ENCODE results near the gene XCL1.

DNA sequence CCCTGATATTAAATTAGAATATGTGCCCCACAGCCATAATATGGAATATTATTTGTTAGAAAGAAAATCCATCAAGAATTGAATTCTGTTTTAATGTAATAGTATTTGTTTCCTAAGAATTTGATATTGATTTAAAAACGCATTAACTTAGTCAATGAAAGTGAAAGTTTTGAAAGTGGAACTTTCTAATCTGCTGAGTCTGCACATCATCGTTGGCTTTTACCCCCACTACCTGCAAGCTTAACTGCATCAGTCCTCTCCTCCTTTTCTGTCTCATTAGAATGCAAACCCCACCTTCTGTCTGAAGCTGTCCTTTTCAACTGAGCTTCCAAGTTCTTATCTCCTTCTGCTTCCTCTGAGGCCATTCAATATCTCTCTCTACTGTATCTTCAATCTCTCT is 42.5 kb downstream of the XCL1 start:
- TF ChIP-seq, protein P1, sequence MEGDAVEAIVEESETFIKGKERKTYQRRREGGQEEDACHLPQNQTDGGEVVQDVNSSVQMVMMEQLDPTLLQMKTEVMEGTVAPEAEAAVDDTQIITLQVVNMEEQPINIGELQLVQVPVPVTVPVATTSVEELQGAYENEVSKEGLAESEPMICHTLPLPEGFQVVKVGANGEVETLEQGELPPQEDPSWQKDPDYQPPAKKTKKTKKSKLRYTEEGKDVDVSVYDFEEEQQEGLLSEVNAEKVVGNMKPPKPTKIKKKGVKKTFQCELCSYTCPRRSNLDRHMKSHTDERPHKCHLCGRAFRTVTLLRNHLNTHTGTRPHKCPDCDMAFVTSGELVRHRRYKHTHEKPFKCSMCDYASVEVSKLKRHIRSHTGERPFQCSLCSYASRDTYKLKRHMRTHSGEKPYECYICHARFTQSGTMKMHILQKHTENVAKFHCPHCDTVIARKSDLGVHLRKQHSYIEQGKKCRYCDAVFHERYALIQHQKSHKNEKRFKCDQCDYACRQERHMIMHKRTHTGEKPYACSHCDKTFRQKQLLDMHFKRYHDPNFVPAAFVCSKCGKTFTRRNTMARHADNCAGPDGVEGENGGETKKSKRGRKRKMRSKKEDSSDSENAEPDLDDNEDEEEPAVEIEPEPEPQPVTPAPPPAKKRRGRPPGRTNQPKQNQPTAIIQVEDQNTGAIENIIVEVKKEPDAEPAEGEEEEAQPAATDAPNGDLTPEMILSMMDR (IDR thresholded peaks at IDR 0.05): no peak
- no peak for TF ChIP-seq POLR2A (IDR thresholded peaks at IDR 0.05)
